ENCODE measurements around the gene FOXP1.
"Not testable (repeated sequence)": the region's sequence is repeated elsewhere in the genome, so short reads cannot be mapped to it uniquely, and the experiment has no call there.

Gene FOXP1

GRCh38 chr3:71451060-71451459 lies 132.5 kb downstream of the FOXP1 start:
- no peak for DNase-seq (ENCODE audit: low spot score)

DNA sequence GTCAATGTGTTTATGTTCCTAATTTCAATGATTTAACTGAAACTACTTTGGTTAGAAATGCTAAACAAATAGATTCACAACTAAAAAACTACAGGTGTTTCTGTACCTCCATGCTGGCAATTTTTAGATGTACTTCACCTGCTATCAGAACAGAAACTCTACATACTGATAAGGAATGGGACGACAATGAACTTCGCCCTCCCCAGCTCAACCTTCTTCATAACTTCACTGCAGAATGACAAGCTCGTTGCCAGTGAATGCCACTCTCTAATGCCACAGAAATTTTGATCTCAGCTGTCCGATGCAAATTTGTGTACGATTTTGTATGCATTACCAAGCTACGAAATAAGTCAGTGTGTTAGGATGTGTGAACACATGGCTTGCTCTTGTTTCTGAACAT lies 133.4 kb downstream of the FOXP1 start:
- no peak for DNase-seq (ENCODE audit: low spot score)

GRCh38 chr3:71447803-71448202 lies 135.7 kb downstream of the FOXP1 start:
- no peak for DNase-seq (ENCODE audit: low spot score)

DNA sequence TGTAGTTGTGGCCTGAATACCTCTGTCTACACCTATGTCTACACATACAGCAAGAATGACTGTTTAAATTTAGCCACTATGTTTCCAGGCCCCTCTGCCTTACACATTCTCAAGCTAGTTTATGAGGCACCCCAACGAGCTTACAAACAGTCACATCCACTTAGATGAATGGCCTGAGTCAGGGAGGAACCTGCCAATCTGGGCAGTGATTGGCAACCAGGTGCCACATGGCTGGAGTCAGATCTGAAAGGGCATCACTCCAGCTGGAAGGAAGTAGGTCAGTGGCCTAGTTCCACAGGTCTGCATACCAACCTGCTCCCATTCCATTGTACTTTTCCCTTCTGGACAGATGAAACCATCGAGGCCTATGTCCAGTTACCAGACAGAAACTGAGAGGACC lies 136.3 kb downstream of the FOXP1 start:
- no peak for DNase-seq (ENCODE audit: low spot score)

DNA sequence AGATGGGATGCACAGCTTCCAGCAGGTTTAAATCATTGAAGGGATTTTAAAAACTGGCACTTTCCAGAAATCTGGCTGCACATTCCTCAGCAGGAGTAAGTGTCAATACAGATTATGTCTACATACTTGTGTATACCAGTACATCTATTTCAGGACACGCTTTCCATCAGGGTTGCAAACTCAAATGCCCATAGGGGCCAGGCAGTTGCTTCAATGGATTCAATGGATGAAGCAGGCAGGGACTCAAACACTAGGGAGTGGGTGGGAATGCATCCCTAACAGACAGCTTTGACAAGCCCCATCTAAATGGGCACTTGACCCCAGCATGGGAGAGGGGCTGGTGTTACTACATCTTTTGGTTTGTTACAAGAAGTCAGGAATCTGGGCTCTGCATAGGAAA lies 136.8 kb downstream of the FOXP1 start:
- no peak for DNase-seq (ENCODE audit: low spot score)

DNA sequence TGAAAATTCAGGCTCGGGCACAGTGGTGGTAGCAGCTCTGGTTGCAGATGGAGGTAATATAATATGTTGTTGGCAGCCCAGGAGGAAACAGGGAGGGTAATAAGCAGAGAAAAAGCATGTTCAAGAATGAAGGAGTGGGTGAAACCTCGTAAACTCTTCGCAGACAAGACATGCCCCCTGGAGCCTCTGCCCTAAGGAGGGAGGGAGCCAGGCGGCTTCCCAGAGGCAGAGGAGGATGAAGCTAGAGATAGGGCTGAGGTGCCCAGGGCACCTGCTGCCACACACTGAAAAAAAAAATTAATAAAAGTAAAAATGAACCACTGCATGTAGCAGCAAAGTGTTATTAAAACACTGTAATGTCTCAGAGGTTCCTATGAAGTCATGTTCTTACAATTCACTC lies 137.3 kb downstream of the FOXP1 start:
- no peak for DNase-seq (ENCODE audit: low spot score)

- no peak for DNase-seq (ENCODE audit: low spot score)
These were observed 138.7 kb downstream of the FOXP1 start for GRCh38 chr3:71444861-71445259.

GRCh38 chr3:71444028-71444860 lies 139.3 kb downstream of the FOXP1 start:
- DNase-seq (ENCODE audit: low spot score), result peak; percentile 56

DNA sequence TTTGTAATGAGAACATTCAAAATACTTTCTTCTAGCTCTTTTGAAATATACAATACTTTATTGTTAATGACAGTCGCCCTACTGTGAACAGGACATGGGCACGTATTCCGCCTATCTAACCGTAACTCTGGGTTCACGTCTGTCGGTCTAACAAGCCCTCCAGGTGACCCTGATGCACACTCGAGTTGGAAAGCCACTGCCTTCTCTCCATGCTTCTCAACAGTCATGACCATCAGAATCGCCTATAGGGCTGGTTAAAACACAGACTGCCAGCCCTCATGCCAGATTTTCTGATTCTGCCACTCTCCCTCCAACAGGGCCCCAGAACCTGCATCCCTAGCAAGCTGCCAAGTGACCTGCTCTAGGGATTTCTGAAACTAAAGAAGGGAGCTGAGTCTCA lies 140.2 kb downstream of the FOXP1 start:
- DNase-seq (ENCODE audit: low spot score), result no peak

- DNase-seq (ENCODE audit: low spot score), result no peak
These were observed 140.9 kb downstream of the FOXP1 start for GRCh38 chr3:71442652-71443042.

- DNase-seq (ENCODE audit: low spot score), result no peak
These were observed 141.4 kb downstream of the FOXP1 start for GRCh38 chr3:71441925-71442651.

GRCh38 chr3:71441217-71441924 lies 142.2 kb downstream of the FOXP1 start:
- DNase-seq (ENCODE audit: low spot score), result no peak

DNA sequence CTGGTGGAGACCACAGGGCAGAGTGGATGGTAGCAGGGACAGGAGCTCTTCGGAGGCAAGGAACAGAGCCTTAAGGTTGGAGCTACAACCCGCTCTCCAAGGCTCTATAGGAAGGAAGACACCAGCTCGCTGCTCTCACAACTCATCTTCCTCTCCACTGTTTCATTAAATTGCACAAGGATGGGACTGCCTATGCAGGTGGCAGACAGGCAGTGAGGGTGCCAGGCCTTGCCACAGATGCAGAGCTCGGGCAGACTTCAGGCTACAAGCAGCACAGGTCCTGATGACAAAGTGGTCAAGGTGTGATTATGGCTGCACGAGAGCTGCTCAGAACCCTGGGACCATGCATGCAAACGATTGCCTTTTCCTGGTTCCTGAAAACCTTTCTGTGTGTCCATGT lies 144.6 kb downstream of the FOXP1 start:
- DNase-seq (ENCODE audit: low spot score), result no peak

DNA sequence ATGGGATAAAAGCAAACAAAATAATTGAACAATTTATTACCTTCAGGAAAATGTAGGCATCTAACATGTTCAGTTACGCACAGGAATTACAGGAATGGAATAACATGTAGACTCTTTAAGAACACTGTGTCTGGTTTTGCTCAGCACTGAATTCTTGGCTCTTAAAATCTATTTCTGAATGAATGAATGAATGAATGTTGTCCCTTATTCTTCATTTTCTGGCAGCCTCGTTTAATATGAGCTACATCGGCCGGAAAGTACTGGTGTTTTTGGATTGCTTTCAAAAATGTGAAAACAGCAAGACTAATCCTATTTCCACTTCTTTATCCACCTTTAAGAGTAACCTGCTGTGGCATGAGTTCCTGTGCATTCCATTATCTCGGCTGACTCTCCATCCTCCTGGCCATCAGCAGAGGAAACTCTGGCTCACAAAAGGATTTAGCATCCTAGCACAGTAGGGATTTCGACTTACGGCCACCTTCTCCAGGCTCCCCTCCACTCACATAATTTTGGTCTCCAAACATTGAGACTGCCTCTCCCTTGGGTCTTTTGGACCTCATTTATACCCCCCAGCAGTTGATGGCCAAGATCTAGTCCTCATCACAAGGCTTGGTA lies 145.3 kb downstream of the FOXP1 start:
- DNase-seq (ENCODE audit: low spot score), result no peak

- no peak for DNase-seq (ENCODE audit: low spot score)
These were observed 147.2 kb downstream of the FOXP1 start for GRCh38 chr3:71436337-71436736.

DNA sequence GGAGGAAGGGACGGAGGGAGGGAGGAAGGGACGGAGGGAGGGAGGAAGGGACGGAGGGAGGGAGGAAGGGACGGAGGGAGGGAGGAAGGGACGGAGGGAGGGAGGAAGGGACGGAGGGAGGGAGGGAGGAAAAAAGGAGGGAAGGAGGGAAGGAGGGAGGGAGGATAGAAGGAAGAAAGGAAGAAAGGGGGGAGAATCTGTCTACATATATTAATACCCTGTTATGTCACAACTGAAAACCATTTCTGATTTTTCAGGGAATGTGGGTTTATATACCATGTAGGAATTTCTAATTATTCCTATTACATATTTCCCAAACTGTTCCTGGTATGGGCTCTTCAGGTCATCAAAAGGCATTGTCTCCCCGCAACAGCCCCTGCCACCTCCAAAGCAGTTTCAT lies 147.7 kb downstream of the FOXP1 start:
- not testable (repeated sequence) for DNase-seq (ENCODE audit: low spot score)

DNA sequence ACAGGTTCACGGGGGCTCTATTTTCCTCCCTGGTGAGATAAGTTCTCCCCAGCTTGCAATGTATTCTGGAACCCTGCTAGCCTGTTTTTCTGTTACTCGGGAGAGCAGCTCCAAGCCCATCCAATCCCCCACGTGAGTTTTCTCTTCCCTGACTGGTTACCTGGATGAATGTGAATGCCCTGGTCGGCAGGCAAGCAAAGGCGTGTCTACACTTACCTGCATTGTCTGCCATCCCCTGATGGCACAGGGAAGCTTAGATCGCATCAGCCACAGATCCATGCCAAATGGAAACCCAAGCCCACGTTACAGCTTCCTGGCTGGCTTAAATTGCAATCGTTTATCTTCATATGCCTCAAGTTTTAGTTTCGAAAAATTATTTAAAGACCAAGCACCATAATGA lies 149.9 kb downstream of the FOXP1 start:
- DNase-seq (ENCODE audit: low spot score), result no peak

- no peak for DNase-seq (ENCODE audit: low spot score)
These were observed 151.2 kb downstream of the FOXP1 start for GRCh38 chr3:71432044-71432975.

DNA sequence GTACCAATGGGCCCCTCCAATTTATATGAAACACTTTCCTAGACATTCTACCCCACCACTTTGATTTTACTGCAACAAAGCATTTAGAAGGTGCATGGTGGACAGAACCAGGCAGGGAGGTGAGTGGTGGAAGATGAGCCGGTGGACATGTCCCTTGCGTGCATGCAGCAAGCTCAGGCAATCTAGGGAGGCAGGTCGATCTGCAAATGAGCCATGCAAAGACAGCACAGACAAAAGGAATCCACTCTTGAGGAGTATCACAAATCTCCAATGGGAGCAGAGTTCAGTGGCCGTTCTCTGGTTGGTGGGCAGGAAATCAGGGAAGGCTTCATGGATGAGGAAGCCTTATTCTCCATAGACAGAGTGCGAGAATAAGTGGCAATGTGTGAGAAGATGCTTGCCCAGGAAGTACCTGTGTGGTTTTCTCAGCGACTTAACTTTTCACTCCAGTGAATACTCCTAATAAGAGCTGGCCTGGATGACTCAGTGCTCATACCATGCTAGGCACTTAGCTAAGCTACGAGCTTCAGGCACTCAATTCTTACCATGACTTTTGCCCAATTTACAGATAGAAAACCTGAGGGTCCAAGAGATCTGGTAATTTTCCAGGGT lies 152.5 kb downstream of the FOXP1 start:
- DNase-seq (ENCODE audit: low spot score), result no peak

GRCh38 chr3:71429597-71429988 lies 153.9 kb downstream of the FOXP1 start:
- no peak for DNase-seq (ENCODE audit: low spot score)
